HG02852 (cell line): Measurements from ENCODE around the gene HRH3.

Experiments
- ATAC-seq: cut with Tn5 transposase; IDR thresholded peaks from one replicate; pipeline ENCODE4 v1.9.1; 2021; ENCODE audit warnings: mild to moderate bottlenecking, moderate library complexity; ENCODE audit not compliant: unreplicated experiment

HRH3 gene

DNA sequence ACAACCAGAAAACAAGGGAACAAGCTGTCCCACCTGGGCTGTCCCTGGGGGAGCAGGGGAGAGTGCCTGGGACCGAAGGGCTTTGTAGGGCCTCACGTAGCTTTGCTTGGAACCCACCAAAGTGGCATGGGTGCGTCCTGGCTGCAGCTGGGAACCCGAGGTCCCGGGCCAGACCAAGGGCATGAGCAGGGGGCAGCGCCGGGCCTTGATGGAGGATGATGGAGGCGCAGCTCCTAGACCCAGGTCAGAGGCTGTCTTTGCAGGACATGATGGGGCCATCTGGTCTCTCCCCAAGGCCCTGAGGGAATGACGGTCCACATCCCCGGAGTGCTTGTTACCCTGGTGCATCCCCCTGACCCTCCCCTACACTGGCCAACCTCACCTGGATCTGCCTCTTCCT lies 10.6 kb upstream of the HRH3 start:
- ATAC-seq, result no peak

DNA sequence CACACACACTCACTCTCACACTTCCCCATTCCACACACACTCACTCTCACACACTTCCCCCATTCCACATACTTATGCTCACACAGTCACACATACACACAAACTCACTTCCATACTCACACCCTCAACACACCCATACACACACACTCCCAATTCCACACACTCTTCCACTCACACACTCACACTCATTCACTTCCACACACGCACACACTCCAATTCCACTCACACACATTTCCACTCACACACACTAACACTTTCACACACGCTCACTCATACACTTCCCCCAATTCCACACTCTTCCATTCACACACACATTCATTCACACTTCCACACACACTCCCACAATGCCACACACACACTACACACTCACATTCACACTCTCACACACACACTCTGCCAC lies 10.2 kb upstream of the HRH3 start:
- ATAC-seq, result no peak

GRCh38 chr20:62229667-62230066 lies 9.6 kb upstream of the HRH3 start:
- no peak for ATAC-seq

- no peak for ATAC-seq
These were observed 9.0 kb upstream of the HRH3 start for GRCh38 chr20:62228982-62229545.

GRCh38 chr20:62227977-62228958 lies 8.2 kb upstream of the HRH3 start:
- no peak for ATAC-seq

- ATAC-seq, result no peak
These were observed 7.5 kb upstream of the HRH3 start for GRCh38 chr20:62227591-62227976.

DNA sequence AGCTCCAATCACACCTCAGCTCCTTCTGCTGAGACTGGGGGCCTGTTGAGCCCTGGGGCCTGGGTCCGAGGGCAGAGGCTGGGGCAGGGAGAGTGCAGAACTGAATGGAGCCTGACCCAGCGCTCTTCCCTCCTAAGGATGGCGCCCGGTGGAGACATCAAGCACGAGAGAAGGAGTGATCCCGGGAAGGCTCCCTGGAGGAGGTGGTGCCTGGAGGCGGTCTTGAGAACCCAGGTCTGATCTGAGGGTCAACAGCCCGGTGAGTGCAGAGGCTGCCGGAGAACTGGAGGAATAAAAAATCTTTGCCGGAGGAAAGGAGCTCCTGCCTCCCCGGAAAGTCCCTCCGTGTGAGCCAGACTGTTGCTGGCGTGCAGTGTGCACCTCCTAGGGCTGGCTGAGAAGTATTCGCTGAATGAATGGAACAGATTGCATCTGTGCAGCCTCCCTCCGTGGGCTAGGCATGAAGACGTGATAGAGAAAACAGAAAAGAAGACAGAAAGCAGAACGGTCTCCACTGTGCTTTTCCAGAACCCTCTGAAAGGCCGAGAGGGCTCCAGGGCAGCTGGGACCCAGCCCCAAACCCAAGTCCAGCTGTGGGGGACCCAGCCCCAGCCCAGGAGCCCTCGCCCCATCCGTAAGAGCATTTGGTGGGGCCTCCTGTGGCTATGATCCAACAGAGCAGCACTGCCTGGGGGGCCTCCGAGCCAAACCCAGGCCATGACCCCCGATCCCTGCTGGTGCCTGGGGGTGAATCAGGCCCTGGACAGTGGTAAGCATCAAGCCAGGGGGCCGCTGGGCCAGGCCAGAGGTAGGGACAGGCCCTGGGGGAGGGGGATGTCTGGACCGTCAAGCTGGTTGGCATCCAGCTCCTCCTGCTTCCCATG lies 6.9 kb upstream of the HRH3 start:
- ATAC-seq, result no peak

DNA sequence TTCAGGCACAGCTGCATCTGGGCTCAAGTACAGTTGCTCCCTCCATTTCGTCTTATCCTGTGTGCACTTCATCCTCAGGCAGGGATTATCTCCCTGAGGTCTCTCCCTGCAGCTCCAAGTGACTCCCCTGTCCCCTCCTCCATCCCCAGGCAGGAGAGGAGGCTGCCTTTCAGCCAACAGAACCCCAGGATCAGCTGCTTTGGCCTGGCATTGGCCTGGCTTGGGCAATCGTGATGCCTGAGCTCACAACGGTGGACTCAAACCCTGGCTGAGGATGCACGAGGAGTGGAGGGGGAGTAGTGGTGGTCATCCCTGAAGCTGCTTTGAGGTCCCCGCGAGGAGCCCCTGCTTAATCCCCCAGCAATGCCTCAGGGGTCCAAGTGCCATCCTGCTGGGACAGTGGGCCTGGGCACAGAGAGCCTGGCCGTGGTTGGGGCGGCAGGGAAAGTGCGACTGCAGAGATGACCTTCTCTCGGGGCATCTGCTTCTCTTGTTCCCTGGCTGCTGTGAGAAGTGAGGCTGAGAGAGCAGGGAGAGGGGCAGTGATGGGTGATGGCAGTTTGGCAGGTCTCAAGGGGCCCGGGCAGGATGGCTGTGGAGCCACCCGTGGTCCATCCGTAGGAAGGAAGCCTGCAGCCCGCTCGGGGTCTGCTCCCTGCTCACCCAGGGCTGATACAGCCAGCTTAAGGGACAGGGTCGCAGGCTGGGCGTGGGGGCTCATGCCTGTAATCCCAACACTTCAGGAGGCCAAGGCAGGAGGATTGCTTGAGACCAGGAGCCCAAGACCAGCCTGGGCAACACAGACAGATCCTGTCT lies 6.0 kb upstream of the HRH3 start:
- no peak for ATAC-seq

- no peak for ATAC-seq
These were observed 4.9 kb upstream of the HRH3 start for GRCh38 chr20:62225026-62225425.

- no peak for ATAC-seq
These were observed 4.2 kb upstream of the HRH3 start for GRCh38 chr20:62224113-62224855.

- no peak for ATAC-seq
These were observed 3.5 kb upstream of the HRH3 start for GRCh38 chr20:62223571-62223970.

GRCh38 chr20:62222972-62223371 lies 2.9 kb upstream of the HRH3 start:
- ATAC-seq, result no peak

DNA sequence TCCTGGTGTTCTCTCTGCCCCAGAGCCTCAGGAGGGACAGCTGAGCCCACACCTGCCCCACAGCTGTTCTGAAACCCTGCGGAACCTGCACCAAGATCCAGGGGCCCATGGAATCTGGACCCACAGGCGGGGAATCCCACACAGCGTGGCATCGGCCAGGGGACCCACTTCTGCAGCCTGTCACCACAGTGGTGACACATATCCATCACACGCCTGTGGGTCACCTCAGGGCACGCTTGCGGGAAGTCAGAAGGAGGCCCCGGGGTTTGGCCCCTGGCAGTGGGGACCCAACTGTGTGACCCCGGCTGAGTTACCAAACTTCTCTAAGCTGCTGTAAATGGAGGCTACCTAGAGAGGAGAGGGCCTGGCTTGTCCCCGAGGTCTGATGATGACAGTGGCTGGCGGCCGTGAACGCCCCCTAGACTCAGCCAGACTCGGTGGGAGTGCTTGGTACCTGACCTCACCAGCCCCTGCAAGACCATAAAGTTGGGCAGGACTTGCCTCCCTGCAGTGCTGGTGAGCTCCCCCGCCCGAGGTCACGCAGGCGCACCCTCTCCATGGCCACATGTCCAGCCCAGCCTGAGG lies 2.3 kb upstream of the HRH3 start:
- ATAC-seq, result no peak

GRCh38 chr20:62220666-62221568 lies 839 bp upstream of the HRH3 start:
- ATAC-seq, result no peak

DNA sequence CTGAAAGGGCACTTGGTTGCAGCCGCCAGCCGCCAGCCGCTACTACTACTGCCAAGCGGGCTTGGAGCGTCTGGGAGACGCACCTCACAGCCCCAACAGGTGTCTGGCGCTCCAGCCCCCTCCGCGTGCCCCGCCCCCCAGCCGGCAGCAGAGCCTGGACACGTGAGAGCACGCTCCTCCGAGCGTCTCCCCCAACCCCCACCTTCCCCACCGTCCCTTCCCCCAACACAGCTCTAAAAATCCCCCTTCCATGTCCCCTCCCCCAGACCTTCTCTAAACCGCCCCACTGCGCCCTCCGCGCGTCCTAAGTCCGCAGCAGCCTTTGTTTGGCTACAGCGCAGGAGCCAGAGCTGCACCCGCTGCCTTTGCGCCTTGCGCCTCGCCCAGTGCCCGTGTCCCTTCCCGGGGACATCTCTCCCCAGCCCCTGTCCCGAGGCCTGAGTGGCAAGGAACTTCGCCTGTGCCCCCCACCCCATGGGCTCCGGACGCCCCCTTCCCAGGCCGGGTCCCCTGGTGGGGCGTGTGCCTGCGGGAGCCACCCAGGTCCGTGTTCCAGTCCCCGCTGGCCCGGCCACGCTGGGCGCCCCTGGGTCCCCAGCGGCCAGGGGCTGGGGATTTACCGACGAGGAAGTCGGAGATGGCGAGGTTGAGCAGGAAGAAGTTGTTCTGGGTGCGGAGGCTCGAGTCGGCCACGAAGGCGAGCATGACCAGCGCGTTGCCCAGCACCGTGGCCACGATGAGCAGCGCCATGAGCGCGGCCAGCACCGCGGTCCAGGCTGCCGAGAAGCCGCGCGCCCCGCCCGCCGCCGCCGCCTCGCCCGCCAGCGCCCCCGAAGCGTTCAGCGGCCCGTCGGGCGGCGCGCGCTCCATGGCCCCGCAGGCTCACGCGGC lies 732 bp downstream of the HRH3 start:
- ATAC-seq, result no peak

GRCh38 chr20:62217913-62218773 lies 1.9 kb downstream of the HRH3 start:
- no peak for ATAC-seq
